ENCODE measurements around the gene PRKCE. TPM values are rescaled to one million over a fixed set of nuclear protein-coding genes. Genes with fewer than 3 reads are reported as not detected.

PRKCE gene
- total and polyA plus RNA-seq, 2 experiments from 2014 or later = 0.94 to 1.2 TPM

DNA sequence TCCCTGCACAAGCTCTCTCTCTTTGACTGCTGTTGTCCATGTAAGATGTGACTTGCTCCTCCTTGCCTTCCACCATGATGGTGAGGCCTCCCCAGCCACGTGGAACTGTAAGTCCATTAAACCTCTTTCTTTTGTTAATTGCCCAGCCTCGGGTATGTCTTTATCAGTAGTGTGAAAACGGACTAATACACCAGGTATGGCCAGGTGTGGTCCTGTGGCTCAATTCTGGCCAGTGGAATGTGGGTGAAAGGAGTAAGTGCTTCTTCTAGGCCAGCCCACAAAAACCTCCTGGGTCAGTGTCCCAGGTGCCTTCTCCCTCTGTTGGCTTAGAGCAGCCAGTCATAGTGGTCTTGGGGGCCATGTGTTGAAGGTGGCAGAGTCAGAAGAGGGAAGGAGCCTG lies 57.0 kb downstream of the PRKCE start (continued):
- TF ChIP-seq ZNF462 (CRISPR knock-in tag; IDR thresholded peaks at IDR 0.05) = no peak
- no peak for TF ChIP-seq POLR2AphosphoS5 (IDR thresholded peaks at IDR 0.05; ENCODE audit: low read depth)

DNA sequence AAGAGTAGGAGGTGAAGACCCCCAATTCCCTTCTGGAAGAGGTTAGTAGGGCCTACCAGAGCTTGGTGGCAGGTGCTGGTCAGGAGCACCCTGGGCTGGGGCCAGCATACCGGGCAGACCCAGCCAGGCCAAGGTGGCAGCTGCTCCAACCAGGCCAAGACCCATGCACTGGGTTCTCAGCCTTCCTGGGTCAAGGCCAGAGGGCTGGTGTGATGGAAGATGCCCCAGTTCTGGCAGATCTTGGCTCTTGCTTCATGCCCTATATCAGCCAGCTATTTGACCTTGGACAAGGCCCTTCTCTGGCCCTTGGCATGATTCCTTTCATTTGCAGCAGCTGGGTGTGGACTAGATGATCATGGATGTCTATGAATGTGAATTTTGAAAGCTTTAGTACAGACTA lies 57.7 kb downstream of the PRKCE start:
- Mint-ChIP-seq H3K27ac (no peak overlapping the region), H3K9me3 (peaks cover 10% of the 10 kb centered on the region; the same call in 2 of the 3 replicates), H3K4me1 (peaks cover 10% of the 10 kb centered on the region), H3K36me3 (ENCODE audit: low read depth) (0 out of 3 replicates have a peak, but pooled peaks cover 5% of the 10 kb centered on the region), H3K27me3 (ENCODE audit: insufficient read depth, low read depth, poor library complexity) (peaks cover 7% of the 10 kb centered on the region), H3K4me3 (no peak overlapping the region)
- H3K27me3 ChIP-seq (ENCODE audit: insufficient read depth) = no peaks in the 10 kb centered on the region
- DNase-seq (ENCODE audit: low spot score) (no peak), ATAC-seq (no peak)
- no peak overlapping the region for H3K4me3 ChIP-seq
- H3K79me2 ChIP-seq (replicated peaks; ENCODE audit: insufficient read depth) = no peaks in the 10 kb centered on the region
- TF ChIP-seq STAT1 (IDR thresholded peaks at IDR 0.05; ENCODE audit: unreplicated experiment) = no peak
- no peak for TF ChIP-seq ZNF462 (CRISPR knock-in tag; IDR thresholded peaks at IDR 0.05)
- no peak for TF ChIP-seq POLR2AphosphoS5 (IDR thresholded peaks at IDR 0.05; ENCODE audit: low read depth)
- no peak for TF ChIP-seq ZNF114 (CRISPR knock-in tag; IDR thresholded peaks at IDR 0.05)
- no peak for TF ChIP-seq EZH2phosphoT487 (IDR thresholded peaks at IDR 0.05; ENCODE audit: unreplicated experiment)
- TF ChIP-seq NANOG (IDR thresholded peaks at IDR 0.05; ENCODE audit: borderline replicate concordance) = no peak
- no peaks in the 10 kb centered on the region for H3K4me1 ChIP-seq (ENCODE audit: insufficient read depth)
- no peaks in the 10 kb centered on the region for H3K36me3 ChIP-seq (ENCODE audit: insufficient read depth)
- H3F3A ChIP-seq (replicated peaks; ENCODE audit: low read depth) = no peaks in the 10 kb centered on the region
- H2AFZ ChIP-seq = no peak overlapping the region
- H3K9me2 ChIP-seq (ENCODE audit: insufficient read depth) = no peaks in the 10 kb centered on the region
- no peak overlapping the region for H3K27ac ChIP-seq (ENCODE audit: low read depth)
- no peaks in the 10 kb centered on the region for H4K20me1 ChIP-seq (replicated peaks; ENCODE audit: insufficient read depth)
- H3K4me2 ChIP-seq = no peak overlapping the region
